Fibroblast of pulmonary artery (primary cell): ENCODE measurements around the gene COA8.

ENCODE experiments used
- DNase-seq: peaks from one replicate; pipeline ENCODE4 v3.0.0-alpha.2; 2010; ENCODE audit warnings: low read depth
- H3K4me3 ChIP-seq: replicated peaks from 2 replicates; pipeline ENCODE4 v1.5.1; 2011; ENCODE audit warnings: low read depth, mild to moderate bottlenecking, control low read depth, low read length, moderate library complexity
- CTCF ChIP-seq: IDR thresholded peaks from 2 replicates; pipeline ENCODE4 v1.5.1; 2011; ENCODE audit warnings: mild to moderate bottlenecking, control low read depth, low read length, inconsistent platforms; ENCODE audit errors: missing control alignments

The COA8 gene

GRCh38 chr14:103623308-103623707, 60.5 kb downstream of the COA8 start:
- no peak for DNase-seq
- no peak overlapping the region for H3K4me3 ChIP-seq
- TF ChIP-seq CTCF = no peak

DNA sequence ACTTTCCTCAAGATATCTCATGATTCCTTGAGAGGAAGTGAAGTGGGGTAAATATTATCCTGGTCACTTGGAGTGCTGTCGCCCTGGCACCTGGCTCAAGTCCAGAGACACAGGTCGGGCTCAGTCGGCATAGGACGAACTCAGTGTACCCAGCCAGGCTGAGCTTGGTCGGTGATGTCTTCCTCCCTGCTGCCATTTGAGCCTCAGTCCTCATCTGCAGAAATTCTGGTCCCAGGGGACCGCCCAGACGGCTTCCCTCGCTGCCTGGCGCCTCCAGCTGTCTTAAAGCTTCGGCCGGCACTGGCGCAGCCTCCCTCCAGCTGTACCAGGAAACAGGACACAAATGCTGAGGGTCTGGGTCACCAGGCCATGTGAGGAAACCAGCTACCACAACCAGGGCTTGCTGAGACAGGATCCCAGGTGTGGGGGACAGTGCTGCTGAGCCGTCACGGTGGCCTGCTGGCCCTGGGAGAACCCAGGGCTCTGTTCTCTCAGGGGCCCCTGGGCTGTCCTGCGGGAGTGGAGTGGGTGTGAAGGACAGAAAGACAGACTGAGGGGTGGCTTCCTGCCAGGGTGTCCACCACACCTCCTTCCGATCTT, 61.2 kb downstream of the COA8 start:
- no peak for TF ChIP-seq CTCF
- H3K4me3 ChIP-seq = no peak overlapping the region
- DNase-seq = no peak

DNA sequence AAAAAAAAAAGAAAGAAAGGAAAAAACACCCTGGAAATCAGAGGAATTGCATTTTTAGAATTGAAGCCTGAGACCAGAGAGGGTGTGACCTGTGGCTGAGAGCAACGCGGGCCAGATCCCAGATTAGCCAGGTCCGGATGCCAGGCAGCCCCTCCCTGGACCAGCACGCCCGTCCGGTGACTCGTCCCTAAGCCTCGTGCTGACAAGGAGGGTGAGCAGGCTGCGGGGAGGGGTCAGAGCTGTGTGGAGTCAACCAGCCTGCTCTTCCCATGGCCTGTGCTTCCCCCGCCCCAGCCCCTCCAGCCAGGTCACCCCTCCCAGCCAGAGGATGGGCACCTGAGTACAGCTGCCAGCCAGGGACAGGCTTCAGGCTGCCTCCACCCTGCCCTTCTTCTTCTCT, 62.1 kb downstream of the COA8 start:
- H3K4me3 ChIP-seq = no peak overlapping the region
- TF ChIP-seq CTCF = no peak
- DNase-seq = peak; percentile 51

DNA sequence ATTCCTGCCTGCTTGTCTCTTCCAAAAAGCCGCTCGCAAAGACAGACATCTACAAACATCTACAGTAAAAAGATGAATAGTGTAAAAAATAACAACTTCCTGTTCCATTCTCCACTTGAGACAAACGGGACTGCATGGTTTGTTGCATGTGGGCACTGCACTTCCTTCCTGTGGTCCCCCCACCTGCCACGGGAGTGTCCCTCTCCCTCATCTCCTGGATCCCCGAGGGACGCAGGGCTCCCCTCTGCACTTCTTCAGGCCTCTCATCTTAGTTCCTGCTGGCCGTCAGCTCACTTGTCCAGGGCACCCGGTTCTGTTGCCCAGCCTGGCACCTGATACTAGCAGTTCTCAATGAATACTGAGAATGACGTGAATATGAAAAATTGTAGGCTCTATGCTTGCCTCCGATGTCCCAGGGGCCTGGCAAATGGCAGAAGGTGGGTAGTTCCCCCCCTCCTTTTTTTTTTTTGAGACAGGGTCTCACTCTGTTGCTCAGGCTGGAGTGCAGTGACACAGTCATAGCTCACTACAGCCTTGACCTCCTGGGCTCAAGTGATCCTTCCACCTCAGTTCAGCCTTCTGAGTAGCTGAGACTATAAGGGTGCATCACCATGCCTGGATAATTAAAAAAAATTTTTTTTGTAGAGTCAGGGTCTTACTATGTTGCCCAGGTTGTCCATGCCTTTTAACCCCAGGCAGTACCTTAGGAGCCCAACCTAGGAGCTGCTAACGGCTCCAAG, 62.8 kb downstream of the COA8 start:
- TF ChIP-seq CTCF = no peak
- H3K4me3 ChIP-seq = no peak overlapping the region
- peak; percentile 14 for DNase-seq

DNA sequence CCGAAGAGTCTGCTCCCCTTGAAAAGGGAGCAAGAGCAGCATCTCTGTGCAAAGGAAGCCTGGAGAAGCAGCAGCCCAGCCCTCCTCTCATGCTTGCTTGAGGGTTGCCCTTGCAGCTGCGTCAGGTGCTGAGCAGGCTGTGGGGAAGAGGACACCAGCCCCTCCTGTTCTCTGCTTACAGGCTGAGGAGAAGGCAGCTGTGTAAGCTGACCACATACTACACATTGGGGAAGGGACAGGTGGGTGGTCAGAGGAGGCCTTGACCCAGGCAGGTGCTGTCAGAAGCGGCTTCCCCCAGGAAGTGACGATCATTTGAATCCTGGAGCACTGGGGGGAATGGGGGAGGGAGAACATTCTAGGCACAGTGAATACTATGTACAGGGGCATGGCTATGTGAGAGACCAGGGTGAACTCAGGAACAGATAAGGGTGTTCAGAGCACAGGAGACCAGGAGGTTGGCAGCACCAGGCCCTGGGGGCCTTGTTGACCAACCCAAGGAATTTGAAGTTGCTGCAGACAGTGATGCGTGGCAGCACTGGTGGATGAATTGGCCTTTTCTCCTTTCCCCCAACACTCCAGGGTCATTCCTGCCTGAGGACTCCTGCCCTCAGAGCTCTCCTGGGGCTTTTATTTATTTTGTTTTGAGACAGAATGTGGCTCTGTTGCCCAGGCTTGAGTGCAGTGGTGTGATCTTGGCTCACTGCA, 63.5 kb downstream of the COA8 start:
- TF ChIP-seq CTCF = no peak
- H3K4me3 ChIP-seq = no peak overlapping the region
- DNase-seq = no peak

- no peak for DNase-seq
- no peak overlapping the region for H3K4me3 ChIP-seq
- no peak for TF ChIP-seq CTCF
These were observed 64.6 kb downstream of the COA8 start for GRCh38 chr14:103627073-103628025.
